Left lung (tissue), 10 donors: Measurements from ENCODE around the gene MOB3B. TPM values are rescaled to one million over a fixed set of nuclear protein-coding genes. Genes with fewer than 3 reads are reported as not detected.

Experiments
- ATAC-seq: fragments of 200-7000 bp; cut with Tn5 transposase; one replicate; pipeline ENCODE4 v1.9.1; 2020; ENCODE audit warnings: moderate library complexity
- DNase-seq, 4 donors: peaks; one replicate each; pipeline ENCODE4 v3.0.0-alpha.2; 2013 to 2020
- H3K27ac ChIP-seq, 2 donors: fragments of 200-600 bp; sonication (generic) in 1 of 2; one replicate each; pipeline versions ENCODE4 v1.5.0 to v1.8.0; 2020 to 2021
- H3K27me3 ChIP-seq, 2 donors: fragments of 200-600 bp; sonication (generic) in 1 of 2; one replicate each; pipeline versions ENCODE4 v1.5.0 to v1.8.0; 2020 to 2021
- H3K36me3 ChIP-seq, 2 donors: fragments of 200-600 bp; sonication (generic) in 1 of 2; one replicate each; pipeline versions ENCODE4 v1.5.0 to v1.8.0; 2020 to 2021
- H3K4me1 ChIP-seq, 2 donors: fragments of 200-600 bp; one replicate each; pipeline ENCODE4 v1.8.0; 2021
- H3K4me3 ChIP-seq, 2 donors: fragments of 200-600 bp; sonication (generic) in 1 of 2; one replicate each; pipeline versions ENCODE4 v1.5.0 to v1.8.0; 2020 to 2021; ENCODE audit warnings: mild to moderate bottlenecking in 1 of 2
- H3K9me3 ChIP-seq, 2 donors: fragments of 200-600 bp; sonication (generic) in 1 of 2; one replicate each; pipeline versions ENCODE4 v1.5.0 to v1.8.0; 2020 to 2021
- intact Hi-C, 2 donors: fragments of 100-400 bp; cut with DNase I; formaldehyde crosslinking; loops; one replicate each; pipeline versions ENCODE4 v1.11.2 to v1.14.2; 2022
- polyA plus RNA-seq, 6 donors: library from polyadenylated mRNA; unstranded; fragments of 120-200 nt; gene quantifications; one replicate each; pipeline ENCODE4 v1.2.1, GENCODE V29; 2013; ENCODE audit not compliant: insufficient read length in 6 of 6
- total RNA-seq, 2 donors: library from RNA; stranded (reverse); fragmentation: NEBNext Ultra II Directional; extraction: Animal tissue kit (Norgen Biotek cat#: 25700); gene quantifications; one replicate each; pipeline ENCODE4 v1.2.1, GENCODE V29; 2021
- TF ChIP-seq, protein P1 (sequence below), 2 donors: fragments of 200-600 bp; sonication (generic) in 1 of 2; IDR thresholded peaks; one replicate each; pipeline versions ENCODE4 v1.5.0 to v1.8.0; 2021; ENCODE audit warnings: antibody characterized with exemption in 2 of 2
- donor health status: DM: no; HTN: yes; CAD: no.
- donor health status: DM: no; HTN: no; CAD: no.

MOB3B gene
- total and polyA plus RNA-seq, 8 donors, result 7.2 to 18.3 (median 15.8) TPM

DNA sequence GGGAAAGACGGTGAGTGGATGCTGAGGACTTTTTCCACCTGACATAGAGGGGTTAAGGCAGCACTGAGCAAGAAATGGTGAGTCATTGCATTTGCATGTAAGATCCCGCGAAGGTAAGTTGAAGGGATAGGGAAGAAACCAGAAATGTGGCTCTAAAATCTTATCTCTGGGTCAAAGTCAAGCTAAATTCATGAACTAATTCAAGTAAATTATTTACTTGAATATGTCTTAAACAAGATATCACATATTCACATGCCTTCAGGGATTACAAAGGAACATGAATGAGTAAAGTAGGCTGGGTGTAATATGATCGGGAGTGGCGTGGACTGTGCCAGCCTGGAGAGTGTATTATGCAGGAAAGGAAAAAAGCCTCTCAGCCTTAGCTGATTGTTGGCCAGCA, 158.2 kb downstream of the MOB3B start:
- ATAC-seq (peak; percentile 86), DNase-seq (no peak)
- Histone ChIP-seq H3K27ac (no peak overlapping the region), H3K4me3 (no peak overlapping the region), H3K27me3 (no peaks in the 10 kb centered on the region), H3K36me3 (no peaks in the 10 kb centered on the region), H3K9me3 (no peaks in the 10 kb centered on the region), H3K4me1 (peaks cover 9 to 19% of the 10 kb centered on the region in 2 donors)
- intact Hi-C loops, result no loop called here
- TF ChIP-seq, protein P1, sequence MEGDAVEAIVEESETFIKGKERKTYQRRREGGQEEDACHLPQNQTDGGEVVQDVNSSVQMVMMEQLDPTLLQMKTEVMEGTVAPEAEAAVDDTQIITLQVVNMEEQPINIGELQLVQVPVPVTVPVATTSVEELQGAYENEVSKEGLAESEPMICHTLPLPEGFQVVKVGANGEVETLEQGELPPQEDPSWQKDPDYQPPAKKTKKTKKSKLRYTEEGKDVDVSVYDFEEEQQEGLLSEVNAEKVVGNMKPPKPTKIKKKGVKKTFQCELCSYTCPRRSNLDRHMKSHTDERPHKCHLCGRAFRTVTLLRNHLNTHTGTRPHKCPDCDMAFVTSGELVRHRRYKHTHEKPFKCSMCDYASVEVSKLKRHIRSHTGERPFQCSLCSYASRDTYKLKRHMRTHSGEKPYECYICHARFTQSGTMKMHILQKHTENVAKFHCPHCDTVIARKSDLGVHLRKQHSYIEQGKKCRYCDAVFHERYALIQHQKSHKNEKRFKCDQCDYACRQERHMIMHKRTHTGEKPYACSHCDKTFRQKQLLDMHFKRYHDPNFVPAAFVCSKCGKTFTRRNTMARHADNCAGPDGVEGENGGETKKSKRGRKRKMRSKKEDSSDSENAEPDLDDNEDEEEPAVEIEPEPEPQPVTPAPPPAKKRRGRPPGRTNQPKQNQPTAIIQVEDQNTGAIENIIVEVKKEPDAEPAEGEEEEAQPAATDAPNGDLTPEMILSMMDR (IDR thresholded peaks at IDR 0.05), result no peak

DNA sequence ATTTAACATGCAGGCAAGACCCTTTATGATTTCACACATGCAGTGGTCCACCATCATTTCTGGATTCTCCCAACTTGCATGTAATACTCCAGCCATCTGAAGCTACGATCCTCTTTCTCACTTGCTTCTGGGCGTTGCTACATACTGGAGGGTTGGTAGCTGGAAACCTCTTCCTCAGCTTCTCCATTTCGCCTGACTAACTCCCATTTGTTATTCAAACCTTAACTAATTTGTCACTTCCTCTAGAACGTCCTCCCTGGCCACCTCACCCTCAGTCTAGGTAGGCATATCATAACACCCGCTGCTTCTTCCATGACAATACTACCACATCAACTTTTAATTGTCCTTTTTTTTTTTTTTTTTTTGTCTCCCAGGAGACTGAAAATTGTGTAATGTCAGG, 160.0 kb downstream of the MOB3B start:
- intact Hi-C loops, result no loop called here
- Histone ChIP-seq H3K36me3 (no peaks in the 10 kb centered on the region), H3K4me1 (peaks cover 9 to 28% of the 10 kb centered on the region in 2 donors), H3K4me3 (no peak overlapping the region), H3K9me3 (no peaks in the 10 kb centered on the region), H3K27me3 (no peaks in the 10 kb centered on the region), H3K27ac (no peak overlapping the region)
- DNase-seq (no peak), ATAC-seq (no peak)
- TF ChIP-seq, protein P1 (IDR thresholded peaks at IDR 0.05), result no peak

DNA sequence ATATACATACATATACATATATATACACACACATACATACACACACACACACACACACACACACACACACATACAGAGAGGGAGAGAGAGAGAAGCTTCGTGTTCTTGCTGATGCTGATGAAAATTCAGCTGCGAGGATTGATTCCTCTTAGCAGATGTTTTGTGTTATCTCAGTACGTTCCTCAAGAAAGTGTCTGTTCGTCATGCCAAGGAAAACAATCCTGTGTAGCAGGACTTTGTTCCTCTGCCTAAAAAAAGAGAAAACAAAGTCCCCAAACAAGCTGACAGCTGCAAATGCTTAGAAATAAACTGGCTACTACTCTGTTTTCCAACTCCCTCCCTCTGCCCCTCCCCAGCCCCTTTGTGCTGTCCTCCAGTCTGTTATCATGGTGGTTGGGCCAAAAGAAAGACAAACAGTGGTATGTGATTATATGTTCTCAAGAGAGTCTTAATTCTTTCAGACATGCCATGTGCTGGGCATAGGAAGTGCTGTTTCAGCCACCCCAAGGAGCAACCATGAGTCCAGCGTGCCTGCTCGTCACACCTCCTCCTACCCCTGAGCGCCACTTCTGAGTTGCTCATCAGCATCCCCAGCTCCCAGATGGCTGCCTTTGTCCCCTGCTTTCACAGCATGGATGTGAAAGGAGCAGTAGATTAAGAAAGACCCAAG, 161.2 kb downstream of the MOB3B start:
- H3K27me3 ChIP-seq, result no peaks in the 10 kb centered on the region
- H3K27ac ChIP-seq, result no peak overlapping the region
- H3K36me3 ChIP-seq, result no peaks in the 10 kb centered on the region
- no peak overlapping the region for H3K4me3 ChIP-seq
- no peaks in the 10 kb centered on the region for H3K9me3 ChIP-seq
- peaks cover 9 to 28% of the 10 kb centered on the region in 2 donors for H3K4me1 ChIP-seq
- DNase-seq, result peak in 2 of 4 donors; percentile 89 to 93
- TF ChIP-seq, protein P1 (IDR thresholded peaks at IDR 0.05), result no peak
- no peak for ATAC-seq
- intact Hi-C loops, result no loop called here

DNA sequence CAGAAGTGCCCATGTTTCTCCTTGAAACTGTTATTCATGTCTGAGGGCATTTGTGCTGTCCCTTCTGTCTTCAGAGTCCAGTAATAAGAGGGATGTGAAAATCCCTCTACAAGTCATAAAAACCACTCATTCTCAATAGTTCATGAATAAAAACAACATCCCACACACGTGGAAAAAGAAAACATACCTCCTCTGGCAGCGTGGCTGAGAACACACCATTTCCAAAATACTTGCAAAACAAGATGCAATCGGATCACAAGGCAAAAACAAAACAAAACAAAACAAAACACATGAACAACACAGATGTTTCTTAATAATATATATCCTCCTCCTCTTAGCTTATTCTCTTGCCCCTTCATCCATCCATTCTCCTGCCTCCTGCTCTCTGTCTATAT, 161.7 kb downstream of the MOB3B start:
- TF ChIP-seq, protein P1 (IDR thresholded peaks at IDR 0.05), result no peak
- H3K4me3 ChIP-seq, result no peak overlapping the region
- DNase-seq (peak in 1 of 4 donors; percentile 59), ATAC-seq (no peak)
- intact Hi-C loops, result no loop called here
- H3K4me1 ChIP-seq, result peaks cover 9 to 28% of the 10 kb centered on the region in 2 donors
- H3K36me3 ChIP-seq, result no peaks in the 10 kb centered on the region
- H3K9me3 ChIP-seq, result no peaks in the 10 kb centered on the region
- no peak overlapping the region for H3K27ac ChIP-seq
- no peaks in the 10 kb centered on the region for H3K27me3 ChIP-seq

DNA sequence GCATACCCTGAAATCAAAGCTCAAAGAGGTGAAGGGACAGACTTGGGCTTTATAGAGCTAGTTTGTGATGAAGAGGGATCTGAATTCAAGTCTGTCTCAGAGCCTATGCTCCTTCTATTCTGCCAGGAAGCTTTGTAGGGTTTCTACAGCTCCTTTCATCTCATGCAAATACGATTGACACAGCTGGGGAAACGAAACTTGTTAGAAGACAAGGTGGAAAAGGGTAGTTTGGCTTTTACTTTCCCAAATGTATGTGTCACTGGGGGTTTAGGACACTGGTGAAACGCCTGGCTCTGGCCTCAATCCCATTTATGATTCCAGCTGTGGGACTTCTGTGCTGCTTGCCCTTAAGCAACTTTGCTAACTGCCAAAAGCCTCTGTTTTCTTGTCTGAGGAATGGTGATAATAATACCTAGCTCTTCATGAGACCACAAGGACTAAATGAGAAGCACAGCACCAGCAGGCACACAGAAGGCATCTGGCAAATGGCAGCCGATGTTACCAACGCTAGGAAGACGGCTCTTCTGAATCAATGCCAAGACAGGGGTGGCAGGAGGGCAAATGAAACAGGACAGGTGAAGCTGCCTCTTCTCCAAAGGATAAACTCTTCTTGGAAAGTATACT, 162.3 kb downstream of the MOB3B start:
- TF ChIP-seq, protein P1 (IDR thresholded peaks at IDR 0.05), result no peak
- no peaks in the 10 kb centered on the region for H3K36me3 ChIP-seq
- H3K27me3 ChIP-seq, result no peaks in the 10 kb centered on the region
- ATAC-seq (no peak), DNase-seq (no peak)
- H3K27ac ChIP-seq, result peak overlapping the region in 1 of 2 donors; percentile 59
- no peak overlapping the region for H3K4me3 ChIP-seq
- no peaks in the 10 kb centered on the region for H3K9me3 ChIP-seq
- H3K4me1 ChIP-seq, result peaks cover 9 to 28% of the 10 kb centered on the region in 2 donors
- intact Hi-C loops, result no loop called here
